Measurements from ENCODE around the gene DCTN4. TPM values are rescaled to one million over a fixed set of nuclear protein-coding genes. Genes with fewer than 3 reads are reported as not detected.
A peak's percentile ranks its signal among the peaks of the same experiment; 100 is the strongest.

Gene DCTN4
- total and polyA plus RNA-seq, 2 experiments from 2014 or later, result 15.4 to 41.8 TPM

DNA sequence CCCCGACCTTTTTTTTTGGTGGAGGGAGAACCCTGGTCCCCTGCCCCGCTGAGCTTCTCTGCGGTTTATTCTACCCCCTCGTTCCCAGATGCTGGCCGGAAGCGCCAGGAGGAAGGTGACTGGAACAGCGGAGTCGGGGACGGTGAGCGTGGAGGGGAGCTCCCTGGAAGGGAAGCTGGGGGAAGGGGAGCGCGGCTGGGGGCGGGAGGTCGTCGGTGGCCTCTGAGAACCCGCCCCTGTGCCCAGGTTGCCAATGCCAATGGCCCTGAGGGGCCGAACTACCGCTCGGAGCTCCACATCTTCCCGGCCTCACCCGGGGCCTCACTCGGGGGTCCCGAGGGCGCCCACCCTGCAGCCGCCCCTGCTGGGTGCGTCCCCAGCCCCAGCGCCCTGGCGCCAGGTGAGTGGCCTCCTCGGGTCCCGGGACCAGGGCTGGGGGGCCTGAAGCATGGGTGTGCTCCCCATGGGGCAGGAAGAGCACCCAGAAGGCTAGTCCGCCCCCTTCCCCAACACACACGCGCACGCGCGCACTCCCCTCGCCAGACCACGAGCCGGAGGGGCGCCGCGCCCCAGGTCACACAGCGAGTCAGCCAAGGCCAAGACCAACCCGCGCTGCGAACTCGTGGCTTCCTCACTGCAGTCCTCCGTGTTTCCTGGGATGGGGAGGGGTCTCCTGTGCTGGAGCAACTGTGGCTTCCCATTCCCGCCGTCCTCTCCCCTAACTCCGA, 87.1 kb downstream of the DCTN4 start:
- peak overlapping the region; percentile 77 for H3K4me3 ChIP-seq
- Mint-ChIP-seq H3K4me1 (peaks cover 35% of the 10 kb centered on the region), H3K27ac (peak overlapping the region; percentile 95), H3K9me3 (peaks cover 4% of the 10 kb centered on the region; the same call in 1 of the 3 replicates), H3K27me3 (ENCODE audit: insufficient read depth, low read depth, poor library complexity) (peaks cover 2% of the 10 kb centered on the region), H3K36me3 (ENCODE audit: low read depth) (peaks cover 38% of the 10 kb centered on the region), H3K4me3 (peak overlapping the region; percentile 91)
- peak overlapping the region; percentile 83 for H2AFZ ChIP-seq
- no peaks in the 10 kb centered on the region for H3K27me3 ChIP-seq (ENCODE audit: insufficient read depth)
- H3K4me1 ChIP-seq (ENCODE audit: insufficient read depth), result peaks cover 27% of the 10 kb centered on the region
- H3K4me2 ChIP-seq, result peak overlapping the region; percentile 96
- peak; percentile 63 for ATAC-seq
- DNase-seq (ENCODE audit: low spot score), result peak; percentile 85
- peaks cover 26% of the 10 kb centered on the region for H3F3A ChIP-seq (replicated peaks; ENCODE audit: low read depth)
- H4K20me1 ChIP-seq (replicated peaks; ENCODE audit: insufficient read depth), result no peaks in the 10 kb centered on the region
- H3K36me3 ChIP-seq (ENCODE audit: insufficient read depth), result no peaks in the 10 kb centered on the region; the same call in 1 of the 2 replicates
- H3K79me2 ChIP-seq (replicated peaks; ENCODE audit: insufficient read depth), result peaks cover 19% of the 10 kb centered on the region
- H3K27ac ChIP-seq (ENCODE audit: low read depth), result peak overlapping the region; percentile 95
- TF ChIP-seq ZNF331 (CRISPR knock-in tag; IDR thresholded peaks at IDR 0.05; ENCODE audit: low read depth) (no peak), EZH2phosphoT487 (IDR thresholded peaks at IDR 0.05; ENCODE audit: unreplicated experiment) (no peak), NANOG (IDR thresholded peaks at IDR 0.05; ENCODE audit: borderline replicate concordance) (no peak), JUNB (IDR thresholded peaks at IDR 0.05; ENCODE audit: unreplicated experiment) (no peak), STAT1 (IDR thresholded peaks at IDR 0.05; ENCODE audit: unreplicated experiment) (no peak), EZH2 (IDR thresholded peaks at IDR 0.05; ENCODE audit: low read depth, unreplicated experiment) (no peak), CREB1 (CRISPR knock-in tag; IDR thresholded peaks at IDR 0.05; ENCODE audit: low read depth) (no peak), ZNF114 (CRISPR knock-in tag; IDR thresholded peaks at IDR 0.05) (no peak), POLR2AphosphoS5 (IDR thresholded peaks at IDR 0.05; ENCODE audit: low read depth) (no peak; the same call in none of the 2 replicates)
- TF ChIP-seq, protein P1, sequence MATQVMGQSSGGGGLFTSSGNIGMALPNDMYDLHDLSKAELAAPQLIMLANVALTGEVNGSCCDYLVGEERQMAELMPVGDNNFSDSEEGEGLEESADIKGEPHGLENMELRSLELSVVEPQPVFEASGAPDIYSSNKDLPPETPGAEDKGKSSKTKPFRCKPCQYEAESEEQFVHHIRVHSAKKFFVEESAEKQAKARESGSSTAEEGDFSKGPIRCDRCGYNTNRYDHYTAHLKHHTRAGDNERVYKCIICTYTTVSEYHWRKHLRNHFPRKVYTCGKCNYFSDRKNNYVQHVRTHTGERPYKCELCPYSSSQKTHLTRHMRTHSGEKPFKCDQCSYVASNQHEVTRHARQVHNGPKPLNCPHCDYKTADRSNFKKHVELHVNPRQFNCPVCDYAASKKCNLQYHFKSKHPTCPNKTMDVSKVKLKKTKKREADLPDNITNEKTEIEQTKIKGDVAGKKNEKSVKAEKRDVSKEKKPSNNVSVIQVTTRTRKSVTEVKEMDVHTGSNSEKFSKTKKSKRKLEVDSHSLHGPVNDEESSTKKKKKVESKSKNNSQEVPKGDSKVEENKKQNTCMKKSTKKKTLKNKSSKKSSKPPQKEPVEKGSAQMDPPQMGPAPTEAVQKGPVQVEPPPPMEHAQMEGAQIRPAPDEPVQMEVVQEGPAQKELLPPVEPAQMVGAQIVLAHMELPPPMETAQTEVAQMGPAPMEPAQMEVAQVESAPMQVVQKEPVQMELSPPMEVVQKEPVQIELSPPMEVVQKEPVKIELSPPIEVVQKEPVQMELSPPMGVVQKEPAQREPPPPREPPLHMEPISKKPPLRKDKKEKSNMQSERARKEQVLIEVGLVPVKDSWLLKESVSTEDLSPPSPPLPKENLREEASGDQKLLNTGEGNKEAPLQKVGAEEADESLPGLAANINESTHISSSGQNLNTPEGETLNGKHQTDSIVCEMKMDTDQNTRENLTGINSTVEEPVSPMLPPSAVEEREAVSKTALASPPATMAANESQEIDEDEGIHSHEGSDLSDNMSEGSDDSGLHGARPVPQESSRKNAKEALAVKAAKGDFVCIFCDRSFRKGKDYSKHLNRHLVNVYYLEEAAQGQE (IDR thresholded peaks at IDR 0.05; ENCODE audit: unreplicated experiment), result no peak
- TF ChIP-seq, protein P2, sequence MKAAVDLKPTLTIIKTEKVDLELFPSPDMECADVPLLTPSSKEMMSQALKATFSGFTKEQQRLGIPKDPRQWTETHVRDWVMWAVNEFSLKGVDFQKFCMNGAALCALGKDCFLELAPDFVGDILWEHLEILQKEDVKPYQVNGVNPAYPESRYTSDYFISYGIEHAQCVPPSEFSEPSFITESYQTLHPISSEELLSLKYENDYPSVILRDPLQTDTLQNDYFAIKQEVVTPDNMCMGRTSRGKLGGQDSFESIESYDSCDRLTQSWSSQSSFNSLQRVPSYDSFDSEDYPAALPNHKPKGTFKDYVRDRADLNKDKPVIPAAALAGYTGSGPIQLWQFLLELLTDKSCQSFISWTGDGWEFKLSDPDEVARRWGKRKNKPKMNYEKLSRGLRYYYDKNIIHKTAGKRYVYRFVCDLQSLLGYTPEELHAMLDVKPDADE (IDR thresholded peaks at IDR 0.05), result no peak
- TF ChIP-seq, protein P3, sequence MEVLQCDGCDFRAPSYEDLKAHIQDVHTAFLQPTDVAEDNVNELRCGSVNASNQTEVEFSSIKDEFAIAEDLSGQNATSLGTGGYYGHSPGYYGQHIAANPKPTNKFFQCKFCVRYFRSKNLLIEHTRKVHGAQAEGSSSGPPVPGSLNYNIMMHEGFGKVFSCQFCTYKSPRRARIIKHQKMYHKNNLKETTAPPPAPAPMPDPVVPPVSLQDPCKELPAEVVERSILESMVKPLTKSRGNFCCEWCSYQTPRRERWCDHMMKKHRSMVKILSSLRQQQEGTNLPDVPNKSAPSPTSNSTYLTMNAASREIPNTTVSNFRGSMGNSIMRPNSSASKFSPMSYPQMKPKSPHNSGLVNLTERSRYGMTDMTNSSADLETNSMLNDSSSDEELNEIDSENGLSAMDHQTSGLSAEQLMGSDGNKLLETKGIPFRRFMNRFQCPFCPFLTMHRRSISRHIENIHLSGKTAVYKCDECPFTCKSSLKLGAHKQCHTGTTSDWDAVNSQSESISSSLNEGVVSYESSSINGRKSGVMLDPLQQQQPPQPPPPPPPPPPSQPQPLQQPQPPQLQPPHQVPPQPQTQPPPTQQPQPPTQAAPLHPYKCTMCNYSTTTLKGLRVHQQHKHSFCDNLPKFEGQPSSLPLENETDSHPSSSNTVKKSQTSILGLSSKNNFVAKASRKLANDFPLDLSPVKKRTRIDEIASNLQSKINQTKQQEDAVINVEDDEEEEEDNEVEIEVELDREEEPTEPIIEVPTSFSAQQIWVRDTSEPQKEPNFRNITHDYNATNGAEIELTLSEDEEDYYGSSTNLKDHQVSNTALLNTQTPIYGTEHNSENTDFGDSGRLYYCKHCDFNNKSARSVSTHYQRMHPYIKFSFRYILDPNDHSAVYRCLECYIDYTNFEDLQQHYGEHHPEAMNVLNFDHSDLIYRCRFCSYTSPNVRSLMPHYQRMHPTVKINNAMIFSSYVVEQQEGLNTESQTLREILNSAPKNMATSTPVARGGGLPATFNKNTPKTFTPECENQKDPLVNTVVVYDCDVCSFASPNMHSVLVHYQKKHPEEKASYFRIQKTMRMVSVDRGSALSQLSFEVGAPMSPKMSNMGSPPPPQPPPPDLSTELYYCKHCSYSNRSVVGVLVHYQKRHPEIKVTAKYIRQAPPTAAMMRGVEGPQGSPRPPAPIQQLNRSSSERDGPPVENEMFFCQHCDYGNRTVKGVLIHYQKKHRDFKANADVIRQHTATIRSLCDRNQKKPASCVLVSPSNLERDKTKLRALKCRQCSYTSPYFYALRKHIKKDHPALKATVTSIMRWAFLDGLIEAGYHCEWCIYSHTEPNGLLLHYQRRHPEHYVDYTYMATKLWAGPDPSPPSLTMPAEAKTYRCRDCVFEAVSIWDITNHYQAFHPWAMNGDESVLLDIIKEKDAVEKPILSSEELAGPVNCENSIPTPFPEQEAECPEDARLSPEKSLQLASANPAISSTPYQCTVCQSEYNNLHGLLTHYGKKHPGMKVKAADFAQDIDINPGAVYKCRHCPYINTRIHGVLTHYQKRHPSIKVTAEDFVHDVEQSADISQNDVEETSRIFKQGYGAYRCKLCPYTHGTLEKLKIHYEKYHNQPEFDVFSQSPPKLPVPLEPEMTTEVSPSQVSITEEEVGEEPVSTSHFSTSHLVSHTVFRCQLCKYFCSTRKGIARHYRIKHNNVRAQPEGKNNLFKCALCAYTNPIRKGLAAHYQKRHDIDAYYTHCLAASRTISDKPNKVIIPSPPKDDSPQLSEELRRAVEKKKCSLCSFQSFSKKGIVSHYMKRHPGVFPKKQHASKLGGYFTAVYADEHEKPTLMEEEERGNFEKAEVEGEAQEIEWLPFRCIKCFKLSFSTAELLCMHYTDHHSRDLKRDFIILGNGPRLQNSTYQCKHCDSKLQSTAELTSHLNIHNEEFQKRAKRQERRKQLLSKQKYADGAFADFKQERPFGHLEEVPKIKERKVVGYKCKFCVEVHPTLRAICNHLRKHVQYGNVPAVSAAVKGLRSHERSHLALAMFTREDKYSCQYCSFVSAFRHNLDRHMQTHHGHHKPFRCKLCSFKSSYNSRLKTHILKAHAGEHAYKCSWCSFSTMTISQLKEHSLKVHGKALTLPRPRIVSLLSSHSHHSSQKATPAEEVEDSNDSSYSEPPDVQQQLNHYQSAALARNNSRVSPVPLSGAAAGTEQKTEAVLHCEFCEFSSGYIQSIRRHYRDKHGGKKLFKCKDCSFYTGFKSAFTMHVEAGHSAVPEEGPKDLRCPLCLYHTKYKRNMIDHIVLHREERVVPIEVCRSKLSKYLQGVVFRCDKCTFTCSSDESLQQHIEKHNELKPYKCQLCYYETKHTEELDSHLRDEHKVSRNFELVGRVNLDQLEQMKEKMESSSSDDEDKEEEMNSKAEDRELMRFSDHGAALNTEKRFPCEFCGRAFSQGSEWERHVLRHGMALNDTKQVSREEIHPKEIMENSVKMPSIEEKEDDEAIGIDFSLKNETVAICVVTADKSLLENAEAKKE (CRISPR knock-in tag; IDR thresholded peaks at IDR 0.05), result no peak
- TF ChIP-seq, protein P4, sequence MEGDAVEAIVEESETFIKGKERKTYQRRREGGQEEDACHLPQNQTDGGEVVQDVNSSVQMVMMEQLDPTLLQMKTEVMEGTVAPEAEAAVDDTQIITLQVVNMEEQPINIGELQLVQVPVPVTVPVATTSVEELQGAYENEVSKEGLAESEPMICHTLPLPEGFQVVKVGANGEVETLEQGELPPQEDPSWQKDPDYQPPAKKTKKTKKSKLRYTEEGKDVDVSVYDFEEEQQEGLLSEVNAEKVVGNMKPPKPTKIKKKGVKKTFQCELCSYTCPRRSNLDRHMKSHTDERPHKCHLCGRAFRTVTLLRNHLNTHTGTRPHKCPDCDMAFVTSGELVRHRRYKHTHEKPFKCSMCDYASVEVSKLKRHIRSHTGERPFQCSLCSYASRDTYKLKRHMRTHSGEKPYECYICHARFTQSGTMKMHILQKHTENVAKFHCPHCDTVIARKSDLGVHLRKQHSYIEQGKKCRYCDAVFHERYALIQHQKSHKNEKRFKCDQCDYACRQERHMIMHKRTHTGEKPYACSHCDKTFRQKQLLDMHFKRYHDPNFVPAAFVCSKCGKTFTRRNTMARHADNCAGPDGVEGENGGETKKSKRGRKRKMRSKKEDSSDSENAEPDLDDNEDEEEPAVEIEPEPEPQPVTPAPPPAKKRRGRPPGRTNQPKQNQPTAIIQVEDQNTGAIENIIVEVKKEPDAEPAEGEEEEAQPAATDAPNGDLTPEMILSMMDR (conservative IDR thresholded peaks at IDR 0.05; ENCODE audit: low read depth in 2 of 2), result no peak
- no peaks in the 10 kb centered on the region for H3K9me2 ChIP-seq (ENCODE audit: insufficient read depth)
